Embryonic facial prominence (tissue), 1 donor: ENCODE data around the gene PPM1J.
A peak's percentile ranks its signal among the peaks of the same experiment; 100 is the strongest.

Experiments used
- DNase-seq: peaks from one replicate; pipeline ENCODE4 v3.0.0-alpha.2; 2016; ENCODE audit errors: extremely low spot score

The PPM1J gene

DNA sequence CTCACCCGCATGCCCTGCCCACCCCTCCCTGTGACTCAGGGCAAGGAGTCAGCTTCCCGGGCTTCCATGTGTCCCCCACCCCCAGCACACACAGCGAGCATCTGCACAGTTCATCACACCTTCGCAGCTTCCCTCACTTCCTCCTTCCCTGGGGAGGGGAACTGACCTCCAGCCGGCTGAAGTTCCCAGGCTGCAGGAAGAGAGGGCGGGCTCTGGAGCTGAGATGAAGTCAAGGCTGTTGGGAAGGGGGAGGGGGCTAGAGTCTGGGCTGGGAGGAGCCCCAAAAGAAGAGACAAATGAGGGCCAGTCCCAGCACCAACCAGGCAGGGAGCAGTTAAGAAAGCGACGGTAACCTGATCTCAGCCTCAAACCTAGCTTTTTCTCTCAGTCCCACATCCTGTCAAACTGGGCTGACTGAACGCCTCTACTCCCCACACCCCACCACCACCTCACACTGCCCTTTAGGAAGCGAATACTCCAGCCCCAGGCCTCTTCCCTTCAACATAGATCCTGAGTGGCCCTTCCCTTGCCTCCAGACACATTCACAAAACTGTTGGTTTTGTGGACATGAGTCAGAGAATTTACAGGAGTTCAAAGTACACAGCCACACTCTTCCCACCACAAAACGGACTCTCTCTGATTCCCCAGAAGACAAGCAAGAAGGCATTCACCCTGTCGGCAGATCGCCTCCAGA, 10.1 kb downstream of the PPM1J start:
- DNase-seq: peak; percentile 87

DNA sequence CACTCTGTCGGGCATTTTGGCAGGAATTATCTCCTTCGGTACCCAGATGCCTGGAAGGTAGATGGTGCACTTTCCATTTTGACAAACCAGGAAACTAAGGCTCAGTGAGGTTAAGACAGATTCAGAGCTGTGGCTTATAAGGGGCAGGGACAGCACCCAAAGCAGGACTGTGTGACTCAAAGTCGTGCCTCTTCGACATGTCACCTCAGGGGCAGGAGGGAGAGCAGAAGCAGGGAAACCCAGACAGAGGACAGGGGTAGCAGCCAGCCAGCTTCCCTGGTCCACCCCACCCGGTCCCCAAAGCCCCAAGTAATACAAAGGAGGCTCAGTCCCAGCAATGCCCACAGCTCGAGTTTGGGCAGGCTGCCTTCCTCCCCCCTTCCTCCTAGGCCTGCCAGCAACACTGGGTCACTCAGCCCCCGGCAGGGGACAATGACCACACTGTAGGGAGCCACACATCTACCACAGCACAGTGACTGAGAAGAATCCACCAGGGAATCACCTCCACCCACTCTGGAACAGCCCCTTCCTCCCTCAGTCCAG, 10.7 kb downstream of the PPM1J start:
- DNase-seq: no peak

DNA sequence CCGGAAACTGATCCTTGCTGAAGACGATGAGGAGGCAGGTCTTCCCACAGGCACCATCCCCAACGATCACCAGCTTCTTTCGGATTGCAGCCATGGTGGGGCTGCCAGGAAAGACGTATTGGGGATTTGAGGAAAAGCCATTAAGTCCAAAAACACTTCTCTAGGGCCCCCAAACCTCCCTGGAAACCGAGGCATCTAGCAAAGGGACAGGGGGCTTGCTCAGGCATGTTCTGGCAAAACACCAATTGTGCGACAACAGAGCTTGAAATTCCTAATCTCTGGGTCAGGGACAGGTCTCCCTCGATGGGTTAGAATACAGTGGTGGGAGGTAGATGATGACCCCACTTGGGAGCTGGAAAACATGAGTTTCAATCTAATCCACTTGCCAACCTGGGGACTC, 11.4 kb downstream of the PPM1J start:
- no peak for DNase-seq

DNA sequence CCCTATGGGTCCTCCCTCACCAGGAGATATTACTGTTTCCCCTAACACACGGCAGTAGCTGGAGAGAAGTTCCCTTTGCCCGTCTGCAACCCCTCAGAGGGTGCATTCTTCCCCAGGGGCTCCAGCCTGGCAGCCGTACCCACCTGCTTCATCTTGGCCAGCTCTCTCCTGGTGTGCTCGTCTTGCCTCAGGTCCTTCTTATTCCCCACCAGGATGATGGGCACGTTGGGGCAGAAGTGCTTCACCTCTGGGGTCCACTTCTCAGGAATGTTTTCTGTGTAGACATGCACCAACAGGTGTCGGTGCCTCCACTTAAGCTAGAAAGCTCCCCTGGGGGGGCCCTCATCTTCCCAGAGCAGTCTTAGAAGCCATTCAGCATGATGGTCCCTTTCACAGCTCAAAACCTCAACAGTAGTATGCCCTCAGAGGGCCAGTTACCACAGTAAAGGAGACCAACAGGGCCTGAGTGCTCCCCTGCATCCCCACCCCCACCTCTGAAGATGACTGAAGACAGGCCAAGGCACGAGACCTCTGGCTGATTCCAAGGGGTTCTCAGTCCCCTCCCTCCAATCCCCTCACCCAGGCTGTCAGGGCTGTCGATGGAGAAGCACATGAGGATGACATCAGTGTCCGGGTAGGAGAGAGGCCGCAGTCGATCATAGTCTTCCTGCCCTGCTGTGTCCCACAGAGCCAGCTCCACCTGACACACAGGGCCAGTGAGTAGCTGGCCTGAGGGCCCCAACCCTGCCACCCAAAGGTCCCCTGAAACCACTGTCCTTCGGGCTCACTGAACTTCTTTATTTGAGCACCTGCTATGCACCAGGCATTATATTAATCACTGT, 12.5 kb downstream of the PPM1J start:
- no peak for DNase-seq

DNA sequence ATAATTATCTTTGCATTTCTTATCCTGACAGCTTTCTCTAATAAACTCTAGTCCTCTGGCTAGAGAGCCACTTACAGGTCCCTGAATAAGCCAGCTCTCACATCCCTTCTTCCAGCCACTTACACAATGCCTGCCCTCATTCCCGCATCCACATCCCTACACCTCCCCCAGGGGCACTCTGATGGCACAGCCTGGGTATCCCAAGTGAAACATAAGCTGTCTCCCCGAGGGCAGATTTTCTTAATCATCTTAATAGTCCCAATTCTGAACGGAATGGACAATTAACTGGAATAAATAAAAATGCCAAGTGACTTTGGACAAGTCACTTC, 13.1 kb downstream of the PPM1J start:
- no peak for DNase-seq

DNA sequence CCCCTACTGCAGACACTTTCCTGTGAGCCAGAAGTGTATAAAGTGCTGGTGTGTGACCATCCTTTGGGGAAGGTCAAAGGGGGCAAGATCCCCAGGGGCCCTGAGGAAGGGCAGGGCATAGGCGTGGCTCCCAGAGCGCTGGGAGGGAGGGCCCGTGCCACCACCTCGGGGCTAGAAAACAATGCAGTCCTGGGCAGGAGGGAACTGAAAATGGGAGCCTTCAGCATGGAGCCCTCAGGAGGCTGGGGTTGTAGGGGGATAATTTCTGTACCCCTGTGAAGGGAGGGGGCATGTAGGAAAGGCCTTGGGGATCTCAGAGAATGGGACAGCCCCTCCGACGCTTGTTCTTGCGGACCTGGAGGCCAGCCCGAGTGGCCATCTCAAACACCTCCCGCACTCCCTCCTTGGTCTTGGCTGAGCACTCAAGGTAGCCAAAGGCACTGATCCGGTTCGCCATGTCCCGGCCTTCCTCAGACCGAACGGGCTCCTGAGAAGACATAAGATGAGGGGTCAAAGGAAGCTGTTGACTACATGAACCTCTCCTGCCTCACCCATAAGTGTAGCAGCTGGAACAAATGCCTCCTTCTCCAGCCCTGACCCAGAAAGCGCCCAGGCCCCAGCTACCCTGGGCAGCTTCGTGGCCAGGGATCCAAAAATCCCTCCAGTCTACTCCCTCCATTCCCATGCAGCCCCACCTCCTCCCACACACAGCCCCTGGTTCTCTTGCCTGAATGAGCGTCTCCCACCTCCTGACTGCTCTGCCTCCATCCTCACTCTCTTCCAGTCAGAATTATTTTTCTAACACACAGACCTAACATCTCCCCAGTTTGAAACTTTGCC, 13.7 kb downstream of the PPM1J start:
- DNase-seq: no peak

DNA sequence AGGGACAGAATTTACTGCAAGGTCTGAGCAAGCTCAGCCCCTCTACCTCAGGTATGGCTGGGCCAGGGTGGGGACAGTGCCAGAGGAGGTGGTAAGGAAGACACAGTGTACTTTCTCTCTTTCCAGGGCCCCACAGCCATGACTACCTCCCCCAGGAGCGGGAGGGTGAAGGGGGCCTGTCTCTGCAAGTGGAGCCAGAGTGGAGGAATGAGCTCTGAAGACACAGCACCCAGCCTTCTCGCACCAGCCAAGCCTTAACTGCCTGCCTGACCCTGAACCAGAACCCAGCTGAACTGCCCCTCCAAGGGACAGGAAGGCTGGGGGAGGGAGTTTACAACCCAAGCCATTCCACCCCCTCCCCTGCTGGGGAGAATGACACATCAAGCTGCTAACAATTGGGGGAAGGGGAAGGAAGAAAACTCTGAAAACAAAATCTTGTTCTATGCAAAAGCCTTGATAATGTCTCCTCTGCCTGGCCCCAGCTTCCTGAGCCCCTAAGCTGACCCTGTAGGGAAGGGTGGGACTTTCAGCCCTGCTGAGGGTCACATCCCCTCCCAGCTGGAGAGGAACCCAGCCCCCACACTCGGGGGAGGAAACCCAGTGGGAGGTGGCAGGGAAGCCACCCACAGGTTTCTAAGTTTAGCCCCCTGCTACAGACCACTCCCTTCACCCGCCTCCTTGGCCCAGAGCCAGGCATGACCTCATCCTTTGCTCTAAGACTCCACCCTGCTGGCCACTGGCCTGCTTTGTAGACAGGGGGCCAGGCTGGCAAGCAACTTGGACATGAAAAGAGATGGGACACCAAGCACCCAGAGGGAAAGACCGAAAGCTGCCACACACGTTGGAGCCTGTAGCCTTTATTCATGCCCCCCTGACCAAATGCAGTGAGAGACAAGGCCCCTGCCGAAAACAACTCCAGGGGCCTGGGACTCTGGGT, 14.6 kb downstream of the PPM1J start:
- DNase-seq: peak; percentile 79

DNA sequence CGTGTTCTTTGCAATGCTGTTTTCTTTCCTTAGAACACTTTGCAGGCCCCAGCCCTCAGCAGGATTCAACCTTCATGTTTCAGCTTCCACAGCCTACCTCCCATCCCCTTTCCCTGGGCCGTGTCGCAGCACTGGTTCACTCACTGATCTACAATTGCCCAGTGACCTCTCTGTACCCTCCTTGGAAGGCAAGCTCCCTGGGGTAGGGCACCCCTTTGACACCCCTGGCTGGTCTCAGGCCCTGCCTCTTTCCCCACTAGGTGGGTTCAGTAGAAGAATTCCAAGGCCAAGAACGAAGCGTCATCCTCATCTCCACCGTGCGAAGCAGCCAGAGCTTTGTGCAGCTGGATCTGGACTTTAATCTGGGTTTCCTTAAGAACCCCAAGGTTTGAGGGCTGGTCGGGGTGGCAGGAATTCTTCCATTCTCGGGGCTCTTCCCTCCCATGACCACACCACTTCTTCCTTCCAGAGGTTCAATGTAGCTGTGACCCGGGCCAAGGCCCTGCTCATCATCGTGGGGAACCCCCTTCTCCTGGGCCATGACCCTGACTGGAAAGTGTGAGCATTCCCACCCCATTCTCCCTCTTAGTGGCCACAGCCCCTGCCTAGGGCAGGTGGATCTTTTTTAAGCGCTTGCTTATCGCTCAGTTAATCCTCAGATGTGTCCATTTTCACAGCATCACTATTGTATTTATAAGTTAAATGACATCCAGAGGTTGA, 15.5 kb downstream of the PPM1J start:
- DNase-seq: no peak

DNA sequence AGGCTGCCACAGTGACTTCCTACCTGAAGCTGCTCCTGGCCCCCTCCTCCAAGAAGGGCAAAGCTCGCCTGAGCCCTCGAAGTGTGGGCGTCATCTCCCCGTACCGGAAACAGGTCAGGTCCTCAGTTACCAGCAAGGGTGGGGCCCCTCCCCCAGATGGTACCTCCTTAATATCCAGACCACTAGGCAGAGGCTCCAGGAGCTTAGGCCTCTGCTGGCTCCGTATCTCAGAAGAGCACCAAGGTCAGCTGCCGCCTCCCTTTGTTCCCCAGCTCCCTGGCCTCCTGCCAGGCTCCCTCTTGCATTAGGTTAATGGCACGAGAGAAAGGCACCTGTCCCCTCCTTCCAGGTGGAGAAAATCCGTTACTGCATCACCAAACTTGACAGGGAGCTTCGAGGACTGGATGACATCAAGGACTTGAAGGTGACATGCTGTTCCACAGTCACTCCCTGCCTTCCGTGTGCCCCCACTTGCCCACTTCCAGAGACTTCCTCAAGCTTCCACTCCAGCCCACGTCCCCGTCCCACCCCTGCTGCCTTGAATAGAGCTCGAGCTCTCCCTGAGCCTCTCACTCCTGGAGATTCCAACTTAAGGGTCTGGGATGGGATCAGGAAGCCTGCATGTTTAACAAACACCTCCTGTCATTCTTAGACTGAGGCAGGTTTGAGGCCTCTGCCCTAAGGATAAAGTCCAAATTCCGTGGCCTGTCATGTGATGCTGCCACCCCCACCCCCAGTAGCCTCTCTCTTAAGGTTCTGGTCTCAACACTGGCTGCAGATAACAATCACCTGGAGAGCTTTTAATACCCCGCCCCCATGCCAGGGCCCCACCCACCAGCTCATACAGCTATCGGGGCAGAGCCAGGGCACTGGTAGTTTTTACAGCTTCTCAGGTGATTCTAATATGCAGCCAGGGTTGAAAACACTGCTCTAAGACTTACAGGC, 16.5 kb downstream of the PPM1J start:
- DNase-seq: no peak

DNA sequence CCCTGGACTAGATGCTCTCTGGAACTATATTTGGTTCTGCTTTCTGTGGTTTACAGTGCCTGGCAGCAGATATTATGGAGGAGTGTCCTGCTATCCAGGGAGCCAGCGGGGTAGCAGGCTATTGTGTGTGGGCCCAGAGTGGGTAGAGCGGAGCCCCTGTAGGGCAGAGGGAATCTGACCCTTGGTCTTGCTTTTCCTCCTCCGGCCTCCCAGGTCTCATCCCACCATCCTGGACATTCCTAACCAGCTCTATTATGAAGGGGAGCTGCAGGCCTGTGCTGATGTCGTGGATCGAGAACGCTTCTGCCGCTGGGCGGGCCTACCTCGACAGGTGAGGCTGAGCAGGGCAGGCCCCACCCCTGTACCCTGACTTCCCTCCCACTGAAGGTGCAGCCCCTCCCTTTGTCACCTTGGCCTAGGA, 17.3 kb downstream of the PPM1J start:
- DNase-seq: no peak

DNA sequence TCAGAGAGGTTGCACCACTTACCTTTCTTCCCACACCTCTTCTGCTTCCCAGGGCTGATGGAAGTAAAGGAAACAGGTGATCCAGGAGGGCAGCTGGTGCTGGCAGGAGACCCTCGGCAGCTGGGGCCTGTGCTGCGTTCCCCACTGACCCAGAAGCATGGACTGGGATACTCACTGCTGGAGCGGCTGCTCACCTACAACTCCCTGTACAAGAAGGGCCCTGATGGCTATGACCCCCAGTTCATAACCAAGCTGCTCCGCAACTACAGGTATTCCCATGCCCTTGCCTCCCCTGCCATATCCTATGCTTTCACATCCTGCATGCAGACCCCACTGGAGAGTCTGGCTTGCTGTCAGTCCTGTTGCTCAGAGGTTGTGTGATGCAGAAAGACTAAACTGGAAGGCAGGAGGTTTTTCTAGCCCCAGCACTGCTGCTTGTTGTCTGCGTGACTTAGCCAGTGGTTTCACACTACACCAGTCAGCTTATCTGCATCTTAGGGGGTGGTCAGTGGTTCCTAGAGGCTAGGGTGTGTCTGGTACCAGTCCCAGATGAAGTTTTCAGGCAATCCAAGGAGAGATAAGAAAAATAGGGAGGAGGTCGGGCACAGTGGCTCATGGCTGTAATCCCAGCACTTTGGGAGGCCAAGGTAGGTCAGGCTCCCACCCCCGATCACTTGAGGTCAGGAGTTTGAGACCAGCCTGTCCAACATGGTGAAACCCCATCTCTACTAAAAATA, 18.4 kb downstream of the PPM1J start:
- no peak for DNase-seq

DNA sequence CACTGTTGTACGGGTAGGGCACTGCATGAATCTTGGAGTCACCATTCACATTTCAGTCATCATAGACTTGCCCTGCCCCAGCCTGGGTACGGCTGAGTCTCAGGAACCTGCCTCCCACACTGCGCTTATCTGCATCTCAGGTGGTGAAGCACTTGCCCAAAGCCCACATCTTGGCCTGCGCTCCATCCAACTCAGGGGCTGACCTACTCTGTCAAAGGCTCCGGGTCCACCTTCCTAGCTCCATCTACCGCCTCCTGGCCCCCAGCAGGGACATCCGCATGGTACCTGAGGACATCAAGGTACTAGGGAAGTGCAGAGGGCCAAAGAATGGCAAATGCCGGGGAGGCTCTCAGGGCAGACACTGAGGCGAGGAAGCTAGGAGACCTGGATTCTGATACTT, 19.9 kb downstream of the PPM1J start:
- no peak for DNase-seq

DNA sequence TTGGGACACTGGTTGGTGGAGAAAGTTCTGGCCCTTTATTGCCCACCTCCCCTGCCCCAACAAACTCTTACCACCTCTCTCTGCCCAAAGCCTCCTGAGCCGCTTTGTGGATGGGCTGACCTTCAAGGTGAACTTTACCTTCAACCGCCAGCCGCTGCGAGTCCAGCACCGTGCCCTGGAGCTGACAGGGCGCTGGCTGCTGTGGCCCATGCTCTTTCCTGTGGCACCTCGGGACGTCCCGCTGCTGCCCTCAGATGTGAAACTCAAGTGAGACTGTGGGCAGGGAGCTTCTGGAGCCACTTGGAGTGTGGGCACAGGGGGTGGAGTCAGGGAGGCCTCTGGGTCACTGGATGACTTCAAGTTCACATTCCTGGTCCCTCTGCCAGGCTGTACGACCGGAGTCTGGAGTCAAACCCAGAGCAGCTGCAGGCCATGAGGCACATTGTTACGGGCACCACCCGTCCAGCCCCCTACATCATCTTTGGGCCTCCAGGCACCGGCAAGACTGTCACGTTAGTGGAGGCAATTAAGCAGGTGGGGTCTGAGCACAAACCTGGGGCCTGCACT, 20.7 kb downstream of the PPM1J start:
- no peak for DNase-seq

DNA sequence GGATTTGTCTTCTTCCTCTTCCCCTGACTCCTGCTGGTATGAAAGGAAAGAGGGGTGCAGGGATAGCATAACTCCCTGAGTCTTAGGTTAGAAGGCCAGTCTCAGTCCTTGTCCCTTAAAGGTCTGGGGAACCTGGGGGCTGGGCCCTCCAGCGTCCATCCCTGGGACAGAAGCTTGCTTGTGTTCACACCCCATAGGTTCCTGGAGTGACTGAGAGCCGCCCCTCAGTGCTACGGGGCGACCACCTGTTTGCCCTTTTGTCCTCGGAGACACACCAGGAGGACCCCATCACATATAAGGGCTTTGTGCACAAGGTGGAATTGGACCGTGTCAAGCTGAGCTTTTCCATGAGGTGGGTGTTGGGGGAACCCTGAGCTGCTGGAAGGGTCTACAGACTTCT, 21.3 kb downstream of the PPM1J start:
- no peak for DNase-seq

DNA sequence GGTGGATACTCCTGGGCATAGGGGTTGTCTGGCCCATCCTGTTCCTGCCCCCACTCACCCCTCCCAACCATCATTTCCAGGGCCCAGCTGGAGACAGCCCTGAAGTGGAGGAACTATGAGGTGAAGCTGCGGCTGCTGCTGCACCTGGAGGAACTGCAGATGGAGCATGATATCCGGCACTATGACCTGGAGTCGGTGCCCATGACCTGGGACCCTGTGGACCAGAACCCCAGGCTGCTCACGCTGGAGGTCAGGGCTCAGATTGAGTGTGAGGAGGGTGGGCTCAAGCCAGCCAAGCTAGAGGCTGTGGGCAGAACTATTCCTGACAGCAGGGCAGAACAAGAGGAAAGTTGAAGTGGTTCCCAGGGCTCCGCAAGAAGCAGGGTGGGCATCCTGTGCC, 22.5 kb downstream of the PPM1J start:
- no peak for DNase-seq

DNA sequence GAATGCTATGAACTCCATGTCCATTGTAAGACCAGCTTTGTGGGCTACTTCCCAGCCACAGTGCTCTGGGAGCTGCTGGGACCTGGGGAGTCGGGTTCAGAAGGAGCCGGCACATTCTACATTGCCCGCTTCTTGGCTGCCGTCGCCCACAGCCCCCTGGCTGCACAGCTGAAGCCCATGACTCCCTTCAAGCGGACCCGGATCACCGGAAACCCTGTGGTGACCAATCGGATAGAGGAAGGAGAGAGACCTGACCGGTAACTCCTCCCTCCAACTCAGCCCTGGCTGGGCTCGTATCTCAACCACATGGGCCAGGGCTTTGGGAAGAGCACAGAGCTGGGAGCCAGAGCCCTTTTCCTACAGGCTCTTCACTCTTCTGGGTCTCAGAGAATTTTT, 25.3 kb downstream of the PPM1J start:
- DNase-seq: no peak

DNA sequence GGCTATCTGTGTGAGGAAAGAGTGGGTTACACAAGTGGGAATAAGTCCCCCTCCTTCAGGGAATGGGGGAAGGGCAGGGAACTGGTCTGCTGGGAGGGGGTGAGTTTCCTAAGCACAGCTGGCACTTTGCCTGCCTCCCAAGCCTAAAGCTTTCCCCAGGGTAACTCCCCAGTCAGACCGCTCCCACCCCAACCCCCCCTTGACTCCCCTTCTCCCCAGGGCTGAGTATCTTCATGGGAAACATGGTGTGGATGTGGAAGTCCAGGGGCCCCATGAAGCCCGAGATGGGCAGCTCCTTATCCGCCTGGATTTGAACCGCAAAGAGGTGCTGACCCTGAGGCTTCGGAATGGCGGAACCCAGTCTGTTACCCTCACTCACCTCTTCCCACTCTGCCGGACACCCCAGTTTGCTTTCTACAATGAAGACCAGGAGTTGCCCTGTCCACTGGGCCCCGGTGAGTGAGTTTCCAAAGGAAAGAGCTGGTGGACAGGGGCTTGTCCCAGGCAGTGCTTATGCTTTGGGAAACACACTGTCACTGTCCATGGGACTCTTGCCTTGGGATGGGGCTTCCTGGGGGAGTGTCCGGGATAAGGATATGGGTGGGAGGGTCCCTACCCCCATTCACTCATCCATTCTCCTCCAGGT, 25.8 kb downstream of the PPM1J start:
- no peak for DNase-seq

DNA sequence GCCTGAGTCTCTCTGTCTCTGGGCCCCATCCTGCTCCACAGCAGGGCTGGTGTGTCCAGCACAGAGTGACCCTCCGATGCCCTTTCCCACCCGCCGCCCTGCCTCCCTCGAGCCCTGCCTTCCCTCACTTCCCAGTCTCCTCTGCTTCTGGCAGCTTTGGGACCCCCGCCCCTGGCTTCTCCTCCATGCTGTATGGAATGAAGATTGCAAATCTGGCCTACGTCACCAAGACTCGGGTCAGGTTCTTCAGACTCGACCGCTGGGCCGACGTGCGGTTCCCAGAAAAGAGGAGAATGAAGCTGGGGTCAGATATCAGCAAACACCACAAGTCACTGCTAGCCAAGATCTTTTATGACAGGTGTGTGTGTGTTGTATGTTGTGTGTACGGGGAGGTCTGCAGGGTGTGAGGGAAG, 26.3 kb downstream of the PPM1J start:
- DNase-seq: no peak
